ENCODE results near the gene ADAM12. TPM values are rescaled to one million over a fixed set of nuclear protein-coding genes. Genes with fewer than 3 reads are reported as not detected.

The ADAM12 gene
- total RNA-seq, 1 experiment from 2014 or later, result 15.8 TPM

DNA sequence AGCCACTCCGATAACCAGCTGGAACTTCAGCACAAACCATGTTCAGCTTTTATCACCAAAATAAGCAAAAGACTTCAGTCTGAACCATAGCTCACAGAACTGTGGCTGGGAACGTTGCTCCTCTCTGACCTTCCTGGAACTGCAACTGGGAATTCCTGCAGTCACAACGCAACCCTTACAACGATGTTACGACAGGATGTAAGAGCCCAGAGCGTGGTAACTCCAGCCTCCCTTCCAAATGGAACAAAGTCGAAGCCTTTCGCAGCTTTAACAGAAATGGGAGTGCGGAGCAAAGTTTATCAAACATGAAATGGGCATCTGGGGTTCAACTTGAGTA, 162.6 kb downstream of the ADAM12 start:
- Histone ChIP-seq H3K36me3 (no peaks in the 10 kb centered on the region), H3K4me3 (no peak overlapping the region), H3K27me3 (no peaks in the 10 kb centered on the region), H3K9me3 (no peaks in the 10 kb centered on the region)
- no peak for DNase-seq

DNA sequence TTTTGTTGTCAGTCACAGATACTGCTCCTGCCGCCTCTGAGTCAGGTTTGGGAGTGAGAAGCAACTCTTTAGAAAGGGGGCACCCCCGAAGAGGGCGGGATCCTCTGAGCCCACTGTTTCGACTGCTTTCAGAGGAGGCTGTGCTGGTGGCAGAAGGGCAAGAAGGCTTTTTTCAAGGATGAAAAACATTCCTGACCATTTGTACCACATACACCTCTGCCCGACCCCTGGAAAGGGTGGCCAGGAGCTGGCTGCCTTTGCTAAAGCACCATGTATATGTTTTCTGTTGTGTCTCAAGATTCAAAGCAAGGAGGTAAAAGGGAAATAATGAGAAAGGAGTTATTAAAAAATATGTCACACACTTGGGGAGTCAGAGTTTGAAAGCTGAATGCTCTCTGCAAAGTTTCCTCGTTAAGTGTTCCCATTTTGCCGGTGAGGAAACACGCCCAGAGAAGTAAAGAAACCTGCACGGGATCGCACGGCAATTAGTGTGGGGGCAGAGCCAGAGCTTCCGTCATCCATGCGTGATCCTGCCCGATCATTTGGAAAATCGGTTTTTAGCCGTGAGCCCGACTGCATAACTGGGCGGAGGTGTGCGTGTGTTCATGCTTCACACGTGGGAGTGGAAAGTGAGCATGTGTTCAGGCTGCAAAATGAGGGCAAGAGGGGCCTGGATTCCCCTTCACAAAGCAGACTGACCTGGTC, 163.2 kb downstream of the ADAM12 start:
- H3K27me3 ChIP-seq, result no peaks in the 10 kb centered on the region

DNA sequence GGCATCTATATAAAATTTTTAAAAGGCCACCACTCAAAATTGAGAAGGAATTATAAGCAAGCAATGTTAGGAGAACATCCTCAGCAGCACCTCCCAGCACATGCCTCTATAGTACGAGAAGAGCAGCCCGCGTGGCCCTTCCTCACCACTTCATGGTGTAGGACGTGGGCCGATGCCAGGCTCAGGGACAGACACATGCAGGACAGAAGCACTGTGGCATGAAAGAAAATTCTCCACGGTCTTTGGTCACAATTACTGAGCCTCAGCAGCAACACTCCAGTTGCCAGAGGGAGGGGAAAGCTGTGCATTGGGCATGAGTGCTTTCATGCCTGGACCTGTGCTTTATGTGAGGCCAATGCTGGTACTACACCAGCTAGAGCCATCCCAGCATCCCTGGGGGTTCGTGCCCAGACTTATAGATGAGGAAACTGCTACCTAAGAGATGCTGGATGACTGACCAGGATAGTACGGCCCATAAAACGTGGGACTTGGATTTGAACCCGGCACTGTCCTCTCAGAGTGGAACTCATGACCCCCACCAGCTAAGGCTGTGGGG, 164.7 kb downstream of the ADAM12 start:
- Histone ChIP-seq H3K9me3 (no peaks in the 10 kb centered on the region), H3K4me3 (no peak overlapping the region), H3K27me3 (no peaks in the 10 kb centered on the region), H3K36me3 (no peaks in the 10 kb centered on the region)
- no peak for DNase-seq

More for the DNA sequence above, 163.2 kb downstream of the ADAM12 start:
- H3K9me3 ChIP-seq, result no peaks in the 10 kb centered on the region
- DNase-seq, result no peak
- H3K36me3 ChIP-seq, result no peaks in the 10 kb centered on the region
- no peak overlapping the region for H3K4me3 ChIP-seq

DNA sequence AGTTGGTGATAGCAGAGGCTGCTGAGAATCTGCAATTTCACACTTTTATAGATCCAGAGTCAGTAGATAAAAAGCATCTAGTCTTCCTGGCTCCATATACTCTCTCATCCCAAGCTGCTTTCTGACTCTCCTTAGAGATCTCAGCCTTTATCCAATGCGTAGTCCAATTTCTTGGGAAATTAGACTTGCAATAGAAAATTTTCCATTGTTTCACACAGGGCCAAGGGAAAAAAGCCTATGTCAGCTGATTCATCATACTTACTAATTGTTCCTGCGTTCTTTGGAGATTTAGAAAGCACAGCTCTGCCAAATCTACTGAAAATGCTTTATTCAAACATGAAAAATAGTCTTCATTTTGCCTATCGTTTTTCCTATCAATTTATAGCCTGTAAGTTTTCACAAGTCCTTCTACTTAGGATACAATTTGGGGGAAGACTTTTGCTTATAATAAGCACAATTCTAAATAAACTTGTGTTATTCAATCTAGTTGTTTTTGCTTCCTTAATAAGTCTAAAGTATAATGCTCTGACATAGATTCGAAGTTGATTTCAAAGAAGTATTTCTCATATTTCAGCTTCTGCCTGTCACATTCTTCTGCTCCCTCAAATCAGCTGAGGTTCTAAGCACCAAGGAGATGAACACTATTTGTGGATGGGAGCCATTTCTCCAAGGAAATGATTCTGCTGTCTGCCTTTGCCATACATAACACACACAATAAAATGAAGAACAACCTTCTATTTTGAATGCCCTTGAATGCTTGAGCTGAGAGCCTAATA, 165.4 kb downstream of the ADAM12 start:
- H3K27me3 ChIP-seq, result no peaks in the 10 kb centered on the region
- H3K36me3 ChIP-seq, result no peaks in the 10 kb centered on the region
- H3K4me3 ChIP-seq, result no peak overlapping the region
- DNase-seq, result no peak
- H3K9me3 ChIP-seq, result no peaks in the 10 kb centered on the region

DNA sequence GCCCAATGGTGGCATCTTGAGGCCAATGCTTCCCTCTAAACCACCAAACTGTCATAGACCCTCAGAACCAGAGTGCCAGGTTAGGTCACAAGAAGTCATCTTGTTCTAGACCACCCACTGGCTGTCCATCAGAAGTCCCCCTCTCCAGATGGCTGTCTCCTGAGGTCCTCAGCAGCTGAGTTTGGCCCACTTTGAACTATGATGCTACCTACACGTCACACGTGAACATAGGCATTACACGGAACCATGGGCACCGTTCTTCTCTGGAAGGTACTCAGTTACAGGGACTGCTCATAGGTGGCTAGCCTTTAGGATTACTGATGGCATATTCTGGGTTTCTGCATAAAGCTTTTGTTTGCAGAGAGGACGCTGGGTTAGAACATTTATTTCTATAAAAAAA, 166.4 kb downstream of the ADAM12 start:
- Histone ChIP-seq H3K4me3 (no peak overlapping the region), H3K27me3 (no peaks in the 10 kb centered on the region), H3K9me3 (no peaks in the 10 kb centered on the region), H3K36me3 (no peaks in the 10 kb centered on the region)
- DNase-seq, result no peak

DNA sequence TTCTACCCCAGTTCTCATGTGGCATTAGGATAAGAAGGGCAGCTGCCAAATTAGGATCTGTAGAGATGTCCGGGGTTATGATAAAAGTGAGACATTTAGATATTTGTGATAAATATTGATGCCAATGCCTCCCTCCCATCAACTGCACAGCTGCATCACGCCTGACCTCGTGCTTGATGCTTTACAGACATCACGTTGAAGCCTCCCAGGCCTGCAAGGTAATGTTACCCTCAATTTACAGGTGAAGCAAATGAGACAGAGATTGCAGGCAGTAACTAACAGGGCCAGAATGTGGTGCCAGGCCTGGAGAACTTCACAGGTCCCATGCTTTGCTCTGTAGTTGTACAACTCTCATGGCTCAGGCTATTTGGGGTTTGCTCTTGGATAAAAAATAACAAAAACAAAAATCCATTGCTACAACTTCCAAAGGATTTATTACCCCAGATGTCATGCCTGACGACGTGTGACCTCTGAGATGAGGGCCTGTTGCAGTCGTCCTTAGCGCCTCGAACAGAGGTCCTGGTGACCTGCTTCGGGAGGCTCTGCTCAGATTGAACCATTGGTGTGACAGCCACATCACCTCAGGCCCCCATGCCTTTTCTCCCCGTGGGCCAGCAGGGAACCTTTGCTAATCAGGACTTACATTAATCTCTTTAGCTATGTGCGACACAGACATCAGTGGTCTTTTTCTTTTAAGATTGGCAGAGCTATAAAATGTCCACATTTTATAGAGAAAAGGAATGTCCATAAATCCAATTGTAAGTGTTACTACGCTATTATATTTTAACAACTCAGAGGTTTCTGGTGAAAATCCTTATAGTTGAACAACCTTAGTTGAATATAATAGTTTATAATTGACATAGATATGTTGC, 169.3 kb downstream of the ADAM12 start:
- no peak overlapping the region for H3K4me3 ChIP-seq
- no peak for DNase-seq
- H3K36me3 ChIP-seq, result no peaks in the 10 kb centered on the region
- H3K27me3 ChIP-seq, result no peaks in the 10 kb centered on the region
- no peaks in the 10 kb centered on the region for H3K9me3 ChIP-seq

DNA sequence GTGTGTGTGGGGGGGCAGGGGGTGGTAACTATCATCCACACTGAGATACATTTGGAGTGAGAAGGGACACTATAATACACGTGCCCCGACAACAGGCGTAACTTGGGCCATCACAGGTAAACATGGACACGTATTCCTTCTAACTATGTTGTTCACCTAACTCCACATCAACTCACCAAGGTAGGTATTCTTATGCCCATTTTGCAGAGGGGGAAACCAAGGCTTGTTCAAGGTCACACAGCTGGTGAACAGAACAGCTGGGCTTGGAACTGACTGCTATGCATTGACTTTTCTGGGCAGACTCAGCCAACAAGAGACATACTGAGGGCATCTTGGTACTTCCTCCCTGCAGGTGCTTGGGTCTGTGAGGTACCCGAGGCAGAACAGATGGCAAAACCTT, 170.1 kb downstream of the ADAM12 start:
- no peaks in the 10 kb centered on the region for H3K36me3 ChIP-seq
- no peaks in the 10 kb centered on the region for H3K27me3 ChIP-seq
- no peak overlapping the region for H3K4me3 ChIP-seq
- no peak for DNase-seq
- H3K9me3 ChIP-seq, result no peaks in the 10 kb centered on the region

- H3K4me3 ChIP-seq, result no peak overlapping the region
- peaks cover 1% of the 10 kb centered on the region; the same call in 1 of the 2 replicates for H3K36me3 ChIP-seq
- no peaks in the 10 kb centered on the region for H3K27me3 ChIP-seq
- H3K9me3 ChIP-seq, result no peaks in the 10 kb centered on the region
- no peak for DNase-seq
Observed at GRCh38 chr10:126216632-126216961, 171.7 kb downstream of the ADAM12 start.

DNA sequence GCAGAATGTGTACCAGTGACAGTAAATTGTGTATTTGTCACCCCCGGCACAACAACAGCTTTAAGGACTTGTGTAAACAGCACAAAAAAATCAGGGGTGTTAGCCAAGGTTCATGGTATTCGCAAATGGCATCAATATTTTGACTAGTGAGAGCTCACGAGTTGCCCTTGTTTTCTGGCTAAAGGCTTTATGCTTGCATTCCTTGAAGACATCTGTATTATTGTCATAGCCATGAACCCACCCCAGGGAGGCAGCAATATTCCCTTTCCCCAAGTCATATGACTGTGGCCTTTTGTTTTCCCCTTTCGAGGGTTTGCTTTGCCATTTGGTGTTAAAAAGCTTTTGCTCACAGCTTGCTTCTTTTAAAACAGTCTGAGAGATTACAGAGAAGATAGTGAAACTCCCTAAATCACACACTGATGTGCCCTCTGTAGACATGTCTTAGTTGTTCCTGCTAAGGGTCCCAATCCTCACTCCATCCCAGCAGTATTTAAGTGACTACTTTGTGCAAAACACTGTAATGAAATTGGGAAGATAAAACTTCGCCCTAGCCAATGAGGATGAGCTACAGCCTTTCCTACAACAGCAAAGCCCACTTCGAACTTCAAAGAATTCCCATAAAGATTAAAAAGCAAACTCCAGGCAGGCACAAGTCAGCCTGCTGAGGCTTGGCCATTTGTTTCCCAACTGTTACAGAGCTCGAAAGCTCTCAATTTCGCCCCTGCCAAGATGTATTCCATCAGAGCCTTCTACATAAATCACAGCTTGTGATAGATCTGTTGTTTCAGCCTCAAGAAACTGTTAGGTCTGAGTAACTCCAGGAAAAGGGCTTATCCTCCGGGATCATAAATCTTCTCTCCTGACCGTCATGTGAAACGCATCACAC, 172.3 kb downstream of the ADAM12 start:
- no peak overlapping the region for H3K4me3 ChIP-seq
- peaks cover 3% of the 10 kb centered on the region; the same call in 1 of the 2 replicates for H3K36me3 ChIP-seq
- H3K27me3 ChIP-seq, result no peaks in the 10 kb centered on the region
- no peaks in the 10 kb centered on the region for H3K9me3 ChIP-seq
- DNase-seq, result no peak

DNA sequence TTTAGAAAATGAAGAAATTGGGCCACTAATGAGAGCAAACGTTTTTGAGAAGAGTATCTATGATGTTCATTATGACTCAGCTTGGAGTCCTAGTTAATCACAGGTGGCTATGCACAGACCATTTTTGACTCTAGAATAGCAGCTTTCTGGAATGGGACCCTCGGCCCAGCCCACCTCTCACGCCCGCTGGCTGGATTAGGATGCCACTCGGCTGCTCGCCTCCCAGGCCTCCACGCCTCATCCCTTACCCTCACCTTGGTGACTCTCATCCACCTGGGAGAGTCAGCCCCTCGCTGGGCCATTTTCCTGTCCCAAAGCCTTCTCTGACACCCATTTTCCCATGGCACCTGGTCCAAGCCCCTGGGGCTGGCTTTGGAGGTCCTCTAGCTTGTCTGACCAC, 173.6 kb downstream of the ADAM12 start:
- H3K4me3 ChIP-seq, result no peak overlapping the region
- peaks cover 3% of the 10 kb centered on the region; the same call in 1 of the 2 replicates for H3K36me3 ChIP-seq
- H3K9me3 ChIP-seq, result no peaks in the 10 kb centered on the region
- no peak for DNase-seq
- H3K27me3 ChIP-seq, result no peaks in the 10 kb centered on the region

DNA sequence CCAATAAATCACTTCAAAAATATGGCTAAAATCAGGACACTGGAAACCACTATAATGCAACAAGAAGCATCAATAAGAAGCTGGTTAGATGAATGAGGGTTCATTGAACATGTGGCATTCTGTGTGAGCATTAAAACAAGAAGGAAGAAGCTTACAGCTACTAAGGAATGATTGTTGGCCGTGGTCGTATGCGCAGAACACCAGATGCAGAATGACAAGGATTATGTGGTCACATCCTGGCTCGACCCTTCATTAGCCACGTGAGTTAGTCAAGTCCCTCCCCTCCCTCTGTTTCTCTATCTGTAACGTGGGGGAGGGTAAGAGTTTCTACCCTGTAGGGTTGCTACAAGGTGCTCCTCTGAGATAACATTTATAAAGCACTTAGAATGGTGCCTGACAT, 174.3 kb downstream of the ADAM12 start:
- Histone ChIP-seq H3K27me3 (no peaks in the 10 kb centered on the region), H3K4me3 (no peak overlapping the region), H3K36me3 (peaks cover 3% of the 10 kb centered on the region; the same call in 1 of the 2 replicates), H3K9me3 (no peaks in the 10 kb centered on the region)
- DNase-seq, result no peak

- Histone ChIP-seq H3K36me3 (peaks cover 3% of the 10 kb centered on the region; the same call in 1 of the 2 replicates), H3K4me3 (no peak overlapping the region), H3K9me3 (no peaks in the 10 kb centered on the region), H3K27me3 (no peaks in the 10 kb centered on the region)
- DNase-seq, result no peak
Observed at GRCh38 chr10:126212738-126213137, 175.5 kb downstream of the ADAM12 start.

GRCh38 chr10:126210051-126210651, 178.1 kb downstream of the ADAM12 start:
- peaks cover 3% of the 10 kb centered on the region; the same call in 1 of the 2 replicates for H3K36me3 ChIP-seq
- no peaks in the 10 kb centered on the region for H3K27me3 ChIP-seq
- peaks cover 2% of the 10 kb centered on the region; the same call in 1 of the 2 replicates for H3K9me3 ChIP-seq
- no peak overlapping the region for H3K4me3 ChIP-seq
- peak; percentile 32 for DNase-seq

- Histone ChIP-seq H3K9me3 (peaks cover 2% of the 10 kb centered on the region; the same call in 1 of the 2 replicates), H3K4me3 (no peak overlapping the region), H3K27me3 (no peaks in the 10 kb centered on the region), H3K36me3 (peaks cover 3% of the 10 kb centered on the region; the same call in 1 of the 2 replicates)
- DNase-seq, result no peak
Observed at GRCh38 chr10:126209451-126209850, 178.8 kb downstream of the ADAM12 start.

- Histone ChIP-seq H3K4me3 (no peak overlapping the region), H3K27me3 (no peaks in the 10 kb centered on the region), H3K9me3 (peaks cover 2% of the 10 kb centered on the region; the same call in 1 of the 2 replicates), H3K36me3 (peaks cover 3% of the 10 kb centered on the region; the same call in 1 of the 2 replicates)
- no peak for DNase-seq
Observed at GRCh38 chr10:126208726-126209302, 179.5 kb downstream of the ADAM12 start.
